Stimulated activated naive B cell treated with anti-CD40 and anti-IgM and Interleukin-4, amounts not matched to agents 10 μg/mL and 1 μg/mL and 100 μg/mL, for 72 hours (primary cell): ENCODE measurements around the gene BCOR.

Experiments
- ATAC-seq, 2 donors: fragments of 150-1000 bp; cut with Tn5 transposase; replicated peaks; 2 replicates each; pipeline ENCODE4 v1.10.0; 2021; ENCODE audit warnings: moderate library complexity in 1 of 2
- DNase-seq: peaks from one replicate; pipeline ENCODE4 v3.0.0; 2021
- H3K27ac Mint-ChIP-seq: one replicate; pipeline ENCODE4 v1.8.0; 2022; ENCODE audit warnings: mild to moderate bottlenecking, mixed read lengths
- H3K27me3 Mint-ChIP-seq, 2 donors: one replicate each; pipeline ENCODE4 v1.8.0; 2022; ENCODE audit warnings: mixed read lengths in 2 of 2
- H3K36me3 Mint-ChIP-seq, 2 donors: one replicate each; pipeline ENCODE4 v1.8.0; 2022; ENCODE audit warnings: mixed read lengths in 2 of 2, mild to moderate bottlenecking in 1 of 2
- H3K4me1 Mint-ChIP-seq, 2 donors: one replicate each; pipeline ENCODE4 v1.8.0; 2022; ENCODE audit warnings: mixed read lengths in 2 of 2, mild to moderate bottlenecking in 1 of 2
- H3K4me3 Mint-ChIP-seq, 2 donors: one replicate each; pipeline ENCODE4 v1.8.0; 2022; ENCODE audit warnings: mild to moderate bottlenecking in 2 of 2, mixed read lengths in 2 of 2, moderate library complexity in 1 of 2
- H3K9me3 Mint-ChIP-seq, 2 donors: one replicate each; pipeline ENCODE4 v1.8.0; 2022; ENCODE audit warnings: mixed read lengths in 2 of 2, mild to moderate bottlenecking in 1 of 2

The BCOR gene

DNA sequence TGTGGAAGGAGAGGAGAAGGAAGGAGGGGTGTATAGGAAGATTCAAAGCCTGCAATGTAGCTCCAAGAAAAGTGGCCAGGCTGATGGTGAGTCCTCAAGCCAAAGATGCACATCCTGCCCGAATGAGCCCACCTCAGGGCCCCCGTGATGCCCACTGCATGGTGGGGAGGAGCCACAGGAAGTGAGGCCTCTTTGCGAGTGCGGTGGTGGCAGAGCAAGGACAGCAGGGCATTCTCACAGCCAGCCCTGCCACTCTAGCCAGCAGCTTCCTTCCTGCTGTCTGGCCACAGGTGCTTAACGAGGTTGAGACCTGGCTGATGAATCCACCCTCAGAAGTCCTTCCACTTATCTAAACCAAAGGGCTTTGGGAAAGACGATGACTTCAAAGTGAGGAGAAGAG, 55.8 kb downstream of the BCOR start:
- ATAC-seq, result no peak
- Mint-ChIP-seq H3K4me1 (peaks cover 10 to 16% of the 10 kb centered on the region in 2 donors), H3K27ac (no peak overlapping the region), H3K27me3 (peaks cover 0 to 3% of the 10 kb centered on the region in 2 donors), H3K4me3 (no peak overlapping the region), H3K9me3 (no peaks in the 10 kb centered on the region), H3K36me3 (no peaks in the 10 kb centered on the region)
- DNase-seq, result no peak

DNA sequence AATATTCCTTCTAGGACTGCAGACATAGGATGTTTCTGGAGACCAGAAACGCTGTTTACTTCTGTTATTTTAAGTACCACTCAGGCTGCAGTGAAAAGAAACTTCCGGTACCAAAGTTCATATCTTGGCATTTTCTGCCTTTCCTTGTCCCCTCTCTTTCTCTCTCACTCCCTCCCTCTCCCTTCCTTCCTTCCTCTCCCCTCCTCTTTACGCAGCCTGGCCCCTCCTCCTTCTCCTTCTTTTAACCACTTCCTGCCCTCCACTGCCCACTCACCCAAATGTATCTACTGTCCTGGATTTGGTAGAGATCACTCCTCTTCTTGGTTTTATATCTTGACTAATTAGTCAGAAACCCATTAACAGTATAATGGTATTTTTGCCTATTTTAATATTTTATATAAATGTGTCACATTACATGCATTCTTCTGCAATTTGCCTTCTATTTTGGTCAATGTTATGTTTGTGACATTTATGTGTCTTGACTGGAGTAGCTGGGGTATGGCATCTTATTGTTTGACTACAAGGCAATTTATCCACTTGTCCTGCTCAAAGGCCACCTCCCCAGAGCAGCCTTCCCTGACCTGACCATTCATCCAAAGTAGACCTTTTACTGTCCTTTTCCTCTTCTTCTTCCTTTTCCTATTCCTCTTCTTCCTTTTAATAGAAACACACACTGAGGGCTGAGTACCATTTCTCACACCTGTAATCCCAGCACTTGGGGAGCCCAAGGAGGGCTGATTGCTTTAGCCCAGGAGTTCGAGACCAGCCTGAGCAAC, 56.9 kb downstream of the BCOR start:
- Mint-ChIP-seq H3K9me3 (no peaks in the 10 kb centered on the region), H3K27ac (no peak overlapping the region), H3K4me3 (peak overlapping the region in 1 of 2 donors; percentile 51), H3K27me3 (peaks cover 0 to 3% of the 10 kb centered on the region in 2 donors), H3K4me1 (peaks cover 10 to 16% of the 10 kb centered on the region in 2 donors), H3K36me3 (no peaks in the 10 kb centered on the region)
- ATAC-seq (no peak), DNase-seq (no peak)

DNA sequence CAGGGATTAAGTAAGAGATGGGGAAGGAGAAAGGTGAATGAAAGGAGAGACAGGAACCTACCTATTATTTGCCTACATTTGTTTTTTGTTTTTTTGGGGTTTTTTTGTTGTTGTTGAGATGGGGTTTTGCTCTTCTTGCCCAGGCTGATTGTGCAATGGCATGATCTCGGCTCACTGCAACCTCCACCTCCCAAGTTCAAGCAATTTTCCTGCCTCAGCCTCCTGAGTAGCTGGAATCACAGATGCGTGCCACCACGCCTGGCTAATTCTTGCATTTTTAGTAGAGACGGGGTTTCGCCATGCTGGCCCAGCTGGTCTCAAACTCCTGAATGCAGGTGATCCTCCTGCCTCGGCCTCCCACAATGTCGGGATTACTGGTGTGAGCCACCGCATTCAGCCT, 57.9 kb downstream of the BCOR start:
- Mint-ChIP-seq H3K9me3 (no peaks in the 10 kb centered on the region), H3K36me3 (no peaks in the 10 kb centered on the region)

DNA sequence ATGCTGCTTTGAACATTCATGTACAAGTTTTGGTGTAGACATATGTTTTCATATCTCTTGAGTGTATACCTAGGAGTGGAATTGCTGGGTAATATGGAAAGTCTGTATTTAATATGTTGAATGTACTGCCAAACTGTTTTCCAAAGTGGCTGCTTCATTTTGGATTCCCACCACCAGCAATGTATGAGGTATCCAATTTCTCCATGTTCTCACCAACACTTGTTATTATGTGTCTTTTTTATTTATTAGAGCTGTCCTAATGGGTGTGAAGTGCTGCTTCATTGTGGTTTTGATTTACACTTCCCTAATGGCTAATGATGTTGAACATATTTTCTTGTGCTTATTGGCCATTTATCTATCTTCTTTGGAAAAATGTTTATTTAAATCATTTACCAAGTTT, 60.4 kb downstream of the BCOR start:
- H3K4me1 Mint-ChIP-seq, result peaks cover 14 to 16% of the 10 kb centered on the region in 2 donors
- H3K27ac Mint-ChIP-seq, result no peak overlapping the region
- DNase-seq (no peak), ATAC-seq (no peak)
- H3K36me3 Mint-ChIP-seq, result no peaks in the 10 kb centered on the region
- H3K9me3 Mint-ChIP-seq, result no peaks in the 10 kb centered on the region
- peaks cover 0 to 3% of the 10 kb centered on the region in 2 donors for H3K27me3 Mint-ChIP-seq
- H3K4me3 Mint-ChIP-seq, result no peak overlapping the region

More for the DNA sequence above, 57.9 kb downstream of the BCOR start:
- ATAC-seq (no peak), DNase-seq (no peak)
- Mint-ChIP-seq H3K27me3 (peaks cover 0 to 3% of the 10 kb centered on the region in 2 donors), H3K4me3 (no peak overlapping the region), H3K27ac (no peak overlapping the region), H3K4me1 (peaks cover 14 to 16% of the 10 kb centered on the region in 2 donors)

DNA sequence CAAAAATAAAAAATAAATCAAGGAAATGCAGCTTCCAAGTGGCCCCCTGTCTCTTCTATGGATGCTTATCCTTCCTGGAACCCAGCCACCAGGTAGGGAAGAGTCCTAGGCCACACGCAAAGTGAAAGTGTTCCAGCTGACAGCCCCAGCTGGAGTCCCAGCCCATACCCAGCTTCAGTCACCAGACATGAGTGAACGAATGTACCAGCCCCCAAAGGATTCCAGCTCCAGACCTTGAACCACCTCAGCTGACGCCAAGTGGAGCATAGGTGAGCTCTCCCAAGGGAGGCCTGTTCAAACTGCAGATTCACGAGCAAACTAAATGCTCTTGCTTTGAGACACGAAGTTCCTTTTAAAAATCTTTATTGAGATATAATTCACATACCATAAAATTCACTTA, 62.0 kb downstream of the BCOR start:
- Mint-ChIP-seq H3K4me3 (no peak overlapping the region), H3K9me3 (no peaks in the 10 kb centered on the region), H3K27me3 (no peaks in the 10 kb centered on the region), H3K36me3 (no peaks in the 10 kb centered on the region), H3K4me1 (peaks cover 3 to 4% of the 10 kb centered on the region in 2 donors), H3K27ac (no peak overlapping the region)
- no peak for ATAC-seq
- no peak for DNase-seq

DNA sequence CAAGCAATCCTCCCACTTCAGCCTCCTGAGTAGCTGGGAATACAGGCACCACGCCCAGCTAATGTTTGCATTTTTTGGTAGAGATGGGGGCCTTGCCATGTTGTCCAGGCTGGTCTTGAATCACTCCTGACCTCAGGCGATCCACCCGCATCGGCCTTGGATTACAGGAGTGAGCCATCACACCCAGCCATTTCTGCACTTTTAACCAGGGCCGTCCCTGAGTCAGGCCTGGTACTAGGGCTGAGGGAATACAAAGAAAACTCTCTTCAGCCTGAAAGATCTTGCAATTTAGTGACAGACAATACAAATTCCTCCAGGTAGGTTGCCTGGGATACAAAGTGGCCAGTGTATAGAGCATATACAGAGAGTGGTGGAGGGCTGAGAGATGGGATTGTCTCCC, 65.8 kb downstream of the BCOR start:
- DNase-seq (no peak), ATAC-seq (no peak)
- Mint-ChIP-seq H3K4me3 (no peak overlapping the region), H3K27me3 (no peaks in the 10 kb centered on the region), H3K27ac (no peak overlapping the region), H3K4me1 (peaks cover 0 to 4% of the 10 kb centered on the region in 2 donors), H3K36me3 (no peaks in the 10 kb centered on the region), H3K9me3 (peaks cover 0 to 3% of the 10 kb centered on the region in 2 donors)

DNA sequence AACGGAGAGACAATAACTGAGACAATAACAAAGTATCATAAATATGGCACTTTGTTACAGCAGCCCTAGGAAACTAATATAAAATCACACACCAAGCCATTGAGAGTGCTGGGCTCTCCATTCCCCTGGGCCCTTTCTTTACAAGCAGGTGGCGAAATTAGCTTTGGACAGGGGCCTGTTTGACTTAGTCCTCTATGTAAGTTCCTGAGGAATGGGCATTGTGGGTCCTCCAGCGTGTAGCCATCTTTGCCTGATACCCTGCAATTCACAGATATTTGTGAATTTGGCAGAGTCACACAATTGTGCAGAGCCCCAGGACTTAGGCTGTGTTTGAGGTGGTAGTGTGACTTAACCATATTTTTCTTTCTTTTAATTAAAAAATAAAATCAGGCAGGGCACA, 67.6 kb downstream of the BCOR start:
- no peak overlapping the region for H3K27ac Mint-ChIP-seq
- H3K4me3 Mint-ChIP-seq, result no peak overlapping the region
- ATAC-seq, result no peak
- no peaks in the 10 kb centered on the region for H3K36me3 Mint-ChIP-seq
- H3K4me1 Mint-ChIP-seq, result peaks cover 0 to 2% of the 10 kb centered on the region in 2 donors
- H3K27me3 Mint-ChIP-seq, result no peaks in the 10 kb centered on the region
- peaks cover 0 to 3% of the 10 kb centered on the region in 2 donors for H3K9me3 Mint-ChIP-seq
- DNase-seq, result no peak

DNA sequence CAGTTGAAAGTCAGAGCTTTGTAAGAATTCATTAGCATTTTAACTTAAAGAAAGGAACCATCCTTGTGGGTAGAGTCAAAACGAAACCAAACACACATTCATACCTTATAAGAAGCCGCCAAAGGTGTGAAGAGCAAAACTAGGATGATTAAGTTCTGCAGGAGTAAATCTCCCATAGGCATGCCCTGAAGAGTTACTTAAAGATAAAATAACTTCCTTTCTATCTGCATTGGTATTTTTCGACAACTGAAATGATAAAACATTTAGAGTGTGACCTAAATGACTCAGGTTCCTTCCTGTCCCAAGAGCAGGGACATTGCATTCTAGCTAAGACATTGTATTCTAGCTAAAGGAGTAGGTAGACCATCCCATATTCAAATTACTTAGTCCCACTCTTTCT, 75.3 kb downstream of the BCOR start:
- Mint-ChIP-seq H3K9me3 (no peaks in the 10 kb centered on the region), H3K27ac (no peak overlapping the region), H3K4me3 (no peak overlapping the region), H3K36me3 (no peaks in the 10 kb centered on the region), H3K4me1 (peaks cover 0 to 2% of the 10 kb centered on the region in 2 donors), H3K27me3 (no peaks in the 10 kb centered on the region)
- ATAC-seq (peak; percentile 16 to 60), DNase-seq (no peak)

DNA sequence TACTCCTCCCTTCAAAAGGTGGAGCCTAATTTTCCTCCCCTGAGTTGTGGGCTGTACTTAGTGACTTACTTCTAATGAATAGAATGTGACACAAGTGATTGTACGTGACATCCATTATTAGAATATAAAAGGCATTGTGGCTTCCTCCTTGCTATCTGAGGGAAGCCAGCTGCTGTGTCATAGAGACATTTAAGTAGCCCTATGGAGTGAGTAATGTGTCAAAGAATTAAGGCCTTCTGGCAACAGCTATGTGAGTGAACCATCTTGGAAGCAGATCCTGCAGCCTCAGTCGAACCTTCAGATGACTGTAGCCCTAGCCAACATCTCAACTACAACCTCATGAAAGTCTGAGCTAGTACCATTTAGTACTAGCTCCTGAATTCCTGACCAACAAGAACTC, 76.1 kb downstream of the BCOR start:
- Mint-ChIP-seq H3K4me1 (no peaks in the 10 kb centered on the region), H3K36me3 (no peaks in the 10 kb centered on the region), H3K4me3 (no peak overlapping the region), H3K9me3 (no peaks in the 10 kb centered on the region), H3K27ac (no peak overlapping the region), H3K27me3 (no peaks in the 10 kb centered on the region)
- ATAC-seq (no peak), DNase-seq (no peak)

DNA sequence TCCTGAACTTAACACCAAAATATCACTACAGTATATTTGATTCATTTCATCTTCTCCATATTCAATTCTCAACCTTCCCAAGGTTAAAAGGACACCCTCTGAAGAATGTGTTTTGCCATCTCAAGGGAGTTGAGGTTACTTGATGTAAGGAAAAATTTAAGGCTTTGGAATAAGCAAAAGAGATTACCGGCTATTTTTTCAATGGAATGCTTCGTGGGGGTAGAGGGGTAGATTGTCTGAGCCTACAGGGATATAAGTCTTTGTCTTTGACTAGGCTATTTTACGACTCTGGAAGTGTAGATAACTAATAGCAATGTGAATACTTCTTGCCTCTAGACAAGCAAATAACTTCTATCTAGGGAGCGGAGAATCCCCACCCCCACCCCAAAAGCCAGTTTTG, 78.2 kb downstream of the BCOR start:
- Mint-ChIP-seq H3K36me3 (peaks cover 0 to 8% of the 10 kb centered on the region in 2 donors), H3K27ac (no peak overlapping the region), H3K4me1 (no peaks in the 10 kb centered on the region), H3K4me3 (no peak overlapping the region), H3K27me3 (peaks cover 0 to 4% of the 10 kb centered on the region in 2 donors), H3K9me3 (peaks cover 0 to 2% of the 10 kb centered on the region in 2 donors)
- ATAC-seq (no peak), DNase-seq (no peak)

DNA sequence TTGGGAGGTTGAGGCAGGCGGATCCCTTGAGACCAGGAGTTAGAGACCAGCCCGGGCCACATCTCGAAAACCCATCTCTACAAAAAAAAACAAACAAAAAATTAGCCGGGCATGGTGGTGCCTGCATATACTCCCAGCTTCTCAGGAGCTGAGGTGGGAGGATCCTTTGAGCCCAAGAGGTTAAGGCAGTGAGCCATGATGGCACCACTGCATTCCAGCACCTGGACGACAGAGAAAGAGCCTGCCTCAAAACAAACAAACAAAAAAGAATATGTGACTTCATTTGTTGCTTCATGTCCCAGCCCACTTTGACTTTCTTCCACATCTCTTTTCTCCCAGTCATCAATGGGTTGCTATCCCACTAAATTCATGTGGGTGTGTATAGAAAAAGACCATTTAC, 79.7 kb downstream of the BCOR start:
- DNase-seq, result no peak
- H3K36me3 Mint-ChIP-seq, result peaks cover 0 to 8% of the 10 kb centered on the region in 2 donors
- H3K27me3 Mint-ChIP-seq, result peaks cover 0 to 4% of the 10 kb centered on the region in 2 donors
- no peak overlapping the region for H3K27ac Mint-ChIP-seq
- no peak for ATAC-seq
- H3K4me3 Mint-ChIP-seq, result no peak overlapping the region
- peaks cover 0 to 2% of the 10 kb centered on the region in 2 donors for H3K9me3 Mint-ChIP-seq
- peaks cover 1 to 7% of the 10 kb centered on the region in 2 donors for H3K4me1 Mint-ChIP-seq

DNA sequence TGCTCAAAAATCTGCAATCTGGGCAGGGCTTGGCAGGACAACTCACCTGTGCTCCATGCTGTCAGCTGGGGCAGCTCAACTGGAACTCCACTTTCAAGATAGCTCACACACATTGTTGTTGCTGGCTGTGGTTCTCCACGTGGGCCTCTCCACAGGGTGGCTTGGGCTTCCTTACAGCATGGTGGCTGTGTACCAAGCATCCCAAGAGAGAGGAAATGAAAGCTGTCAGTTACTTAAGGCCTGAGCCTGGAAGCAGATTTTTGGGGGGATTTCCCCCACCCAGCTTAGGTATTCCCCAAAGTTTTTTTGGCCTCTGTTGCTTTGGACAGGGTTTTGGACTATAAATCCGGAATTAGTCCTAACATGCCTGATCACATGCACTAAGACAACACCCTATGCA, 81.0 kb downstream of the BCOR start:
- Mint-ChIP-seq H3K4me3 (no peak overlapping the region), H3K4me1 (peaks cover 6 to 19% of the 10 kb centered on the region in 2 donors), H3K27me3 (peaks cover 0 to 7% of the 10 kb centered on the region in 2 donors), H3K27ac (peak overlapping the region; percentile 62), H3K36me3 (peaks cover 0 to 8% of the 10 kb centered on the region in 2 donors), H3K9me3 (peaks cover 0 to 2% of the 10 kb centered on the region in 2 donors)
- DNase-seq (peak; percentile 37), ATAC-seq (peak in 1 of 2 donors; percentile 33)

DNA sequence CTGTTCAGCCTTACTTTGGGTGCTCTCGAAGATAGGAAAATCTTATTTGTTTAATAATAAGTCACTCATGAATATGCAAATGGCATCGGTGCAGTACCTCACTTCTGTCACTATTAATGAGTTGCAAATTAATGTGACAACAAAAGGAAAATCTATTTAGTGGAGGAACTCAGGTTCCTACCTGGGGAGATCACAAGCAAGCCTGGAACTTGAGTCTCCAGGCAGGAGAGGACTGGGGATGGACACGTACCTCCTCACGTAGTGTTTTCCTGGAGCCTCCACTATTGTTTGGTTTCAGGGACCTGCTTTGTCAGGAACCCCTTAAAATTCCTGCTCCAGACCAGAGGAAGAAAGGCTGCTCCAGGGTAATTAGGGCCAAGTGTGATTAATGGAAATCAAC, 82.1 kb downstream of the BCOR start:
- Mint-ChIP-seq H3K4me3 (no peak overlapping the region), H3K9me3 (peaks cover 0 to 2% of the 10 kb centered on the region in 2 donors), H3K4me1 (peaks cover 11 to 29% of the 10 kb centered on the region in 2 donors), H3K27ac (no peak overlapping the region), H3K27me3 (peaks cover 0 to 13% of the 10 kb centered on the region in 2 donors), H3K36me3 (peaks cover 0 to 8% of the 10 kb centered on the region in 2 donors)
- DNase-seq, result no peak
- no peak for ATAC-seq

DNA sequence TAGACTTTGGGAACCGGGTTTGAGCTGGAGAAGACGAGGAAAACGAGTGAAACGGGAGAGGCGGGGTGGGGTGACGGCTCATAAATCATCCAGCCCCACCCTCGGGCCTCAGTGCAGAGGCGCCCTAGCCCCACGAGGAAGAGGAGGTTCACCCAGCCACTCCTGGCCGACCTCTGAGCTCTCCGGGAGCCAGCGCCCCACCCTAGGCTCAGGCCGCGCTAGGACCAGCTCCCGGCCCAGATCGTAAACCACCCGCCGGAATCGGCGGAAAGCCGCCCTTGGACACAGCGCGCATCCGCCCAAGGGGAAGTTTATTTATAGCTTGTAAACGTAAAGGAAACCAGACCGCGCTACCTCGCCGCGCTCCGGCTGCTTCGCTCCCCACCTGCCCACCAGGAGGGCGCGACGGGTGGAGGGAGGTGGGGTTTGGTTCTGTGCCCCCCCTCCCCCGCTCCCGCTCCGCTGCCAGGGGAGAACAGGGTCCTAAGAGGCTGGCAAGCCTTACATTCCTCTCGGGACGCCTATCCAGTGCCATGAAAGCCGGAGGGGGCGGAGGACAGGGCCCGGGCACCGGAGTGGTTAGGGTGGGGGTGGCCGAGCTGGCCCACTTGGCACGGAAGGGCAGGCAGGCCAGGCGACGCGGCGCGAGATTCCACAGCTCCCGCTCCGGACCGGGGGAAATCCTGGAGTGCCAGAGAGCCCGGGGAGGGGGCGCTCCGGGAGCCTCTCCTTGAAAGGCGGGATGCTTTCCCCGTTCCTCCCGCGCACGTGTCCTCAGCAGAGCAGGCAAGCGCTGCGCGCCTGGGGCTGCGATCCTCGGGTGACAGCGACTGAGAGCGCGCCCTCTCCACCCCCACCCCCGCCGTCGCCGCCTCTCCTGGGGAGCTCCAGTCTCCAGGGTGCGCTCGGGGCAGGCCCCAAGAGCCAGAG, 84.2 kb downstream of the BCOR start:
- Mint-ChIP-seq H3K4me3 (peak overlapping the region; percentile 85), H3K27me3 (peaks cover 5 to 30% of the 10 kb centered on the region in 2 donors), H3K4me1 (peaks cover 24 to 49% of the 10 kb centered on the region in 2 donors), H3K27ac (peak overlapping the region; percentile 95), H3K9me3 (peaks cover 0 to 2% of the 10 kb centered on the region in 2 donors), H3K36me3 (peaks cover 0 to 8% of the 10 kb centered on the region in 2 donors)
- ATAC-seq (peak; percentile 45 to 47), DNase-seq (peak; percentile 44)
